NCI-H146 treated with DMSO at 0.1 percent for 48 hours (cell line): ENCODE results near the gene KERA.

Experiments used
- DNase-seq: peaks from one replicate; lab custom pipeline; 2025; ENCODE audit not compliant: unreplicated experiment; lab: John Stamatoyannopoulos, UW

The KERA gene

DNA sequence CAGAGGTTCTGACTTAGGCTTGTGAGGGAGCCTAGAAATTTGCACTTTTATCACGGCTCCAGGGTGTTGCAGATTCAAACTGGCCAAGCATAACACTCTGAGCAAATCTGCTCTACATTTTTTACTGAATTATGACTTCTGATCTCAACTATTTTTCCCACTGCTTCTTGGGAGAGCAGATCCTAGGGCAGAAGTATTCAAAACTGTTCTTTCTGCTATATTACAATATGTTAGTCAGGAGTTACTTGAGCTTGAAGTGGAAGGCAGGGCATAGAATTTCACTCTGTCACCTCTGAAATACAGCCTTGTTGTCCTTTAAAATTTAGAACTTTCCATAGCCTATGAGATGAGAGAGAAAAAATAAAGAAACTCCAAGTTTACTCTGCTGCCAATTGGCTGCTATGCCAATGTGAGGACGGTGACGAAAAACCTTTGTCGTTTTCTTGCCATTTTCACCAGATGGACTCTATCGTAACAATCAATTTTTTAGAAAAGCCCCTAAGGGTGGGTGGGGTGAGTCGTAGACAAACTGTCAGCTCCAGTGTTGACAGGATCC is 16.4 kb upstream of the KERA start:
- DNase-seq = no peak

DNA sequence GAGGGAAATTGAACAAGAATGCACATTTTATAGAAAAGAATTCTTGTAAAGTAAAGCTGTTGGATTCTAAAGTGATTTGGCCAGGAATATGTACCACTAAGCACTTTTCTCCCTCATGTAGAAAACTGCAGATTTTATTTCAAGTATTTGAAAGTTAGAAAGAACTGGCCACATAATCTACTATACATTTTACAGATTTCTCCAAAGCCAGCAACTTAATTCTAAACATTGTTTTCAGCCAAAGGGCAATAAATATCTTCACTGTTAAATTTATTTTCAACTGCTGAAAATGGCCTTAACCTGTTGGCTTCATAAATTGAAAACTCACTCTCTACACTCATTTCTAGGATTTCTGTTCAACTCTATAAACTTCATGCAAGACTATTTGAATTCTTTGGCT is 15.6 kb upstream of the KERA start:
- no peak for DNase-seq

DNA sequence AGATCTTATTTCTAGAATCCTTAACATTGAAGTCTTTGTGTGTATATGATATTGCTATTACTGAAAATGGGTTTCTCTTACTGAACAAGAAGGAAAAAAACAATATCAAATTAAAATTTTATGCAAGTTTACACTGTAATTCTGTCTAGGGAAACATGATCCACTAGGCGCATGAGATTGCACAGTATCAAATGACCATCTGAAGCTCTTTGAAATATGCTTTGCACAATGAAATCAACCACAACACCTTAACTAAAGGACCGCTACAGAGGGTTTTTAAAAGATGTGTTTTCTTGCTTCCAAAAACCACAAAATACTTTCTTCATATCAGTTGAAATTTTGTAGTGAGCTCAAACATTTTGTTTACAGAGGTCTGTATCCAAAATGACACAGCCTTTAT is 15.1 kb upstream of the KERA start:
- DNase-seq = no peak

DNA sequence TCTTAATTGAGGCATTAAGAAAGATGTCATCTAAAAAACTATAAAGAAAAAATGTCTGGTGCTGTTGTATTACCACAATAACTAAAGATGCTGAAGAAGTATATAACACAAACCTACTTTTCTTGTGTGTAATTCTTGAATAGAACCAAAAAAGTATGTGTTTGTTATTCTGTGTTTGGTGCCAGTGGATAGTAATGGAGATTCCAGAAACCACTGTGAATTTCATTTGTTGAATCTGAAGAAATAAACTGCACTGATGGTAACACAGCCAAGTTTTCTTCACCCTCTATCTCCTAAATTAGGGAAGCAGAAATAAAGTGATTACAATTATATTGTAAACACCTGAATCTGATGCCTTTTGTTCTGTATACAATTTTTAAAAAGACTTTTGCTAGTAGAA is 13.1 kb upstream of the KERA start:
- no peak for DNase-seq

DNA sequence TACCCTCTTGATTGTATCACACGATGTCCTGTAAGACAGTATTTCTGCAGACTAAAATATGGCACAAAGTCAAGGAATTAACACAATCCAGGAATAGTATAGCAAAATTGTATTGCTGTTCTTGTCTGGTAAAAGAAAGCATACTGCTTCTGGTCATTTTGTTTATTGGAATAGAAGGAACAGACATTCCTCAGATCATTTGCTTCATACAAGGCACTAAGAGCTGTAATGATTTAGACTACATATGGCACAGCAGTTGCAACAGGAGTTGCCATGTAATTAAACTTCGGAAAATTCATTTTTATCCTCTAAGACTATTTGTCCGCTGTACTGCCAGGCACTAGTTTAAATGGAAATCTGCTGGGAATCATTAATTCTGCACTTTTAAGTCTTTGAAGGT is 7.6 kb upstream of the KERA start:
- DNase-seq = no peak

DNA sequence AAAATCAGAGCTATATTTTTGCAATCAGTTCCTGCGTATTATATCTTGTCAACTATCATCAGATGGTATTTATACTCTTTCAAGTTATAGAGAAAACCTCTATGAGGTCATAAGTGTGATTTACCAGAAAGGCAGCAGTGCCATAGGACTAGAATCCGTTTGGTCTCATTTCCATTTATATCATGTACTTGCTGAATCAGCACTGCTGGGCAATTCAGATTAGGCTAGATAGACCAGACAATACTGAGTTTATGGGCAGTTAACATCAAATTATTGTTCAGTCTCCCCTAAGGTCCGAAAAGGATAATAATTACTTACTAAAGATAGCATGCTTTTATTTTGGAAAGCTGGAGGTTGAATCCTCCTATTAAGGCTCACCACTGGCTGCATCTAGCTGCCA is 6.8 kb upstream of the KERA start:
- no peak for DNase-seq

DNA sequence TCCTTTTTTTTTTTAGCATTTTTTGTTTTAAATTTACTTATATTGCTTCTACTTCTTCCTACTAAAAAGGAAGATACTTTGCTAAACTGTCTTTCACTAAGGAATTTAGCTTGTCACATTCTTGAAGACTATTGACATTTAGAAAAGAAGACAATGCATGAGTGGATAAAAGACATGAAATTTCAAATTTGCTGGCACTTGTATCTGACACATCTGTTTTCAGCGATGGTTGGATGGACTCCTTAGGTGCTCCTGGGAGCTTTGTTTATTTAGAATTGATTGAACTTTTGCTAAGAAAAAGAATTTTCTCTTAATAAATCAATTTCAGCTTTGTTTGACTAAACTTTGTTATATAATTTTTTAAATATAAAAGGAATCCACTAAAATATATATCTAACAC is 3.3 kb upstream of the KERA start:
- no peak for DNase-seq

DNA sequence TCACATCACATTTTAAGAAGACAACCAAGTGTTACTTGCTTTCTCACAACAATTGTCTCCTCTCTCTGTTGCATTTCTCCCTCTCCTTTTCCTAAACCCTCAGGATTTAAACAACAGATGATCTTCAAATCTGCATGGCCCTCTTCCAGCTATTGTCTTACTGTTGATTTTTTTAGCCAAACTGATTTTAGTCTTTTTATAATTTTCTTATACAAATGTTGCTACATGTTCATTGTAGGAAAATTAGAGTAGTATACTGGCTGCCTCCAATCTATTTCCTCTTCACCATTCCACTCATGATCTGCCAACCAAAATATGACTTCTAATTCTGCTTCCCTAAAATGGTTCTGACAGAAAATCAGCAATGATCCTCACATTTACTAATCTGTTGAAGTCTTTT is 1.4 kb upstream of the KERA start:
- DNase-seq = no peak

DNA sequence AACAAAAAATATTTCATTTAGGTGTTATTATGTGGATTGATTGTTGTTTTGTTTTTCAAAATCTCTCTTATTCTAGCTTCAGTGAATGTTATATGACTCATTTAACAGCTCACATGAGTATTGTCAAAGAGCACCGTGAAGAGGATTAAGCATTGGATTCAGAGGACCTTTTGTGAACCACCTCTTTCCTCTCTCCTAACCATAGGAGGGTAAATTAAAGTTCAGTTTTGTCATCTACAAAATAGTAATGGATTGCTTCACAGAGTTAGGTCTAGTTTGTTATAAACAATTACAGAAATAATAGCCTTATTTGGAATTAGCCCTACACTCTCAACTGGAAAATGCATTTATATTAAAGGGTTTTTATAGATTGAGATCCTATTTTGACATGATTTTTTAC is 962 bp upstream of the KERA start:
- DNase-seq = no peak

DNA sequence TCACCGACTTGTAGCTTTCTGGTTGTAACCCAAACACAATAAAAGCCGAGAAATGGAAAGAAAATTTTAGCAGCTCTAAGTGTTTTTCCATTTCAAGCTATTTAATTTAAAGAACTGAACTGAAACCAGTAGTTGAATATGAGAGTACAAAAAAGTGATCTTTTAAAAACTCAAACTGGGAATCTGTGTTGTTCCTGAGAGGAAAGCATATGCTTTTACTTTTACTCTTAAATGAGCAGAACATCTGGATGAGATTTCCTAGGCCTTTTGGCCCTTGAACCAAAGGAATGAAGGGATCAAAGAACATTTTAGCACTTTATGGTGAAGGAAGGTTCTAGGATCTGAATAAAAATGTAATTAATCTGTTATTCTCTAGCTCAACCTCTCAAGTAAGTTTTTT is 1.3 kb downstream of the KERA start:
- no peak for DNase-seq

DNA sequence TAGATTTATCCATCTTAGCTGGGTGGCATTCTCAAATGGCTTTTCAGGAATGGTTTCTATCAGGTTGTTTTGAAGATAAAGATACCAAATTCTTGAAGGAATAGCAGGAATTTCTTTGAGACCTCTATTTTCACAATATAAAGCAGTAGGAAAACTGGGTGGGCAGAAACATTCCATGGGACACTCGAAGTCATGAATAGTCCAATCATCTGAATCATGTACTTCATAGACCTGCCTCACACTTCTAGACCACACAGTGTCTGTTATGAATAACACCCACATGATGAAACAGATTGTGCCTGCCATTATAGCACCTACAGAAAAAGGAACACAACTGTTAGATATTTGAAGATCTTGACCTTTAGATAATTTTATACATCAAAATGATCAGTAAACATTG is 1.8 kb downstream of the KERA start:
- DNase-seq = no peak

DNA sequence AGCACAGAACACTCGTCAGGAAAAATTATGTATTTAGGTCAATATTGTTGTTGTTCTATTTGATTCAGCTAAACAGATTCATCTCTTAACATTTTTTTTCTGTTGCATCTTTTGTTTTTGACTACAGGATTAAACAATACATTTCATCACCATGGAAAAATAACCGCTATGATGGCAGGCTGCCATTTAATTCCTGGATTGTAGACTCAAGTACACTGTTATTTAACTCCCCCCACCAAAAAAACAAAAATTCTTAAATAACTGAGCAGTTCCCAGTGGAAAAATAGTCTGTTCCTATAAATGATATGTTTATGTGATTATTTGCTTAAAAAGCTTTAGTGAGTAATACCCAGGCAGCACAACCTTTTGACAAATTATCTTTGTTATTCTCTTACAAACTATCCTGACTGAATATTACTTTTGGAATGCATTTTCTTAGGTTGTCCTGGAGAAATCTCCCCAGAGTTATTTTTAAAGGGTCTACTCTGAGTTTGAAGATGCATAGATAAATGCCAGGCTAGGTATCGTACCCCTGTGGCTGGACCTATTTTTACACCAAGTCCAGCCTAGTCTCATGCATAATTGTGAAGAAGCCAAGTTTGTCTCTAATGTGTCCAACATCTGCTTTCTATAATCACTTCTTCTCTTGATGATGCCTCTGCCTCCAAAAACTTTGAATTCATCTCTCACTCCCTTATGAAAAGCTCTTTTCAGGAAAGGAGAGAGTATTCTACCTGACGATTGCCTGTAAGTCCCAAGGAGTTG is 3.7 kb downstream of the KERA start:
- no peak for DNase-seq

DNA sequence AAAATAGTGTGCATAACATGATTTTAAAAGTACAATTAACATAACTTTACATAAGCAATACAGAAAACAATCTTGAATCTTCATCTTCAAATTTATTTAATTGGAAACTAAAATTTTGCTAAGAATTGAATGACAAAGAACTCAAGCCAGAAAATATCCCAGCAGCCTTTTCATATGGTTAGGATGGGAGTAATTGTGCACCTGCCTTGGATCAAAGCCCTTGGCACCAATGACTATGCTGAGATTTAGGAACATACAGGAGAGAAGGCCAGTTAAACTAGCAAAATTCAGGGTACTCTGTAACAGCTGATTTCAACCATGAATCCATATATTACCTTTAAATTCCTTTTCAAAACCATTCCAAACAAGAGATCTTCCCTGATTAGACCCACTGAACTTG is 5.8 kb downstream of the KERA start:
- DNase-seq = no peak

DNA sequence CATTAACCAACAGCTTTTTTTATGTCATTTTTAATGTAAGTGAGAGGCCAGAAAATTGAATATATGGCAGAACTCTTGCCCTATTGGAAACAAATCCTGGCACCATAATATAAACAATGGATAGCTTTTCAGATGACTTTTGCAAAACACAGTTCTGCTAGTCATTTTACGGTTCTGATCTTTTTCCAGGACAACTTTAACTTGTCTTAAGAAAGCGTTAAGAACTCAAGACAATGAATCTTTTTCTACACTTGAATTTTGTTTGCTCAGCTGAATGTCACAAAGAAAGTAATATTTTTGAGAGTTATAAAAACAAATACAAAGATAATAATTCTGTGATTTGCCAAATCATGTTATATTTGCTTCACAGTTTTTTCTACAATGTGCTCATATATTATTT is 13.2 kb downstream of the KERA start:
- no peak for DNase-seq

DNA sequence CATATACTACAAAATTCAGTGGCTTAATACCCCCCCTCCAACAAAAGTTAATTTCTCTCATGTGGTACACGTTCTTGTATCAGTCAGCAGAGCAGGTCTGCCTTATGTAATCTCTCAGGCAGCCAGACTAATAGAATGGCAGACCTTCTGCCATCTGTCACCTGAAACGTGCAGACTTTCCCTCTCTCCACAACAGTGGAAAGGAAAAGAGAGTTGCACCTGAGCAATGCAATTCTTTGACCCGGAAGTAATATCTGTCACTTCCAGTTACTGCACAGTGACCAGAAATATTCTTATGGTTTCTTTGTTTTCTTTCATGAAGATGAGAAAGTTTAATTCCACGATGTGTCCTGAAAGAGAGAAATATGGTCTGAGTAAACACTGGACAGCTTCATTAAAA is 14.4 kb downstream of the KERA start:
- DNase-seq = no peak

DNA sequence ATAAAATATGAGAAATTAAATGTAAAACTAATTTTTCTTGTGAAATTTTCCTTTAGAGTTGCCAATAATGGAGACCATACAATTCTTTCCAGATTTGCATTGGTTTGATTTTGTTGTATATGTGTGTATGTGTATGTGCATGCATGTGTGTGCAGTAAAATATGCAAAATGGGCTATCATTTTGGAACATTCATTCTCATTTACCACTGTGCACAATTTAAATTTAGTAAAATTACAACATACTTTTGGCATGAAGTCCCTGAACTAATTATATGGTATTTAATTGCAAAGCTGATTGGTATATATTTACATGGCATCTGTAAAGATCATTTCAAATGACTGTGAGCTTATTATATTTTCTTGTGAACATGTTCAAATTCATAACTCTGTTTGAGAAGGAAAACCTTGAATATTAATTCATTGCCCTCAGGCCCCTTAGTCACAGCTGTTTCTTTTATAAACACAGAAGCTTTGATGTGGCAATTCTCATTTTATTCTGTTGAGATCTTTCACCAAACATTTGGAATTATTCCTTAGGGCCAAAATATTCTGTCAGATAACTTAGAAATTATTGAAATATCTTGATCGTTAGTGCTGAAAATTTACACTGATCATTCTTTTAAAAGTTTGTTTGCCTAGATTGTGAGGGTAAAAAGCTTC is 17.6 kb downstream of the KERA start:
- no peak for DNase-seq

DNA sequence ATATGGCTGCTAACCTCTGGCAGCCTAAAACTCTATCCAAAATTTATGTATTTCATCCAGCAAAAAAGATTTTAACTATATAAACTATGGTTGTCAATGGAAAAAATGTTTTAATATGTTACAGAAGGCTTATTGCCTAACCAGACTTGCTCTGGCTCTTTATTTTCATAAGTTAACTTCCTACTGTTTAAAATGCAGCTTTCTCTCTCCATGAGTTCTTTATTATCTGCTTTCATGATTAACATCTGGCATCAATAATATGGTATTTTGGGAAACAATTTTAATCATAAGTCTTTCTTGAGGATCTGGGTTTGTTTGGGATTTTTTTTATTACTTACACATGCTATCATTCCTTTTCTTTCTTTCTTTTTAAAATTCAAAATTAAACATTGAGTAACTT is 20.5 kb downstream of the KERA start:
- DNase-seq = no peak

DNA sequence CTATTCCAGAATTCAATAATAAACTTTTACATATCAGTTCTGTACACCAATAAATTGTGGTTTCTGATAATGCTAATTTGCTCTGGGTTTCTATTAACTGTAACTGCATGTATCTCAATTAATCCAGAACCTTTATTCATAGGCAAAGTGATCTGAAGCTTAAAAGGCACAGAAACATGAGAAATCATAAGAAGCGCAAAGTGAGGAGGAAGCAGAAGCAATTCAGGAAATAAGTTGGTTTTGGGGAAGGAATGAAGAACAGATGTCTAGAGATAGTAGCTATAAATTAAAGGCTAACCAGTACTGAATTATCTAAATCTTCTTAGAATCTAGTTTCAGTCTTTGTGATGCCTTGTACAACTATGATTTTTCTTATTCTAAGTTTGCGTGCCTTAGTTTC is 24.6 kb downstream of the KERA start:
- DNase-seq = no peak

DNA sequence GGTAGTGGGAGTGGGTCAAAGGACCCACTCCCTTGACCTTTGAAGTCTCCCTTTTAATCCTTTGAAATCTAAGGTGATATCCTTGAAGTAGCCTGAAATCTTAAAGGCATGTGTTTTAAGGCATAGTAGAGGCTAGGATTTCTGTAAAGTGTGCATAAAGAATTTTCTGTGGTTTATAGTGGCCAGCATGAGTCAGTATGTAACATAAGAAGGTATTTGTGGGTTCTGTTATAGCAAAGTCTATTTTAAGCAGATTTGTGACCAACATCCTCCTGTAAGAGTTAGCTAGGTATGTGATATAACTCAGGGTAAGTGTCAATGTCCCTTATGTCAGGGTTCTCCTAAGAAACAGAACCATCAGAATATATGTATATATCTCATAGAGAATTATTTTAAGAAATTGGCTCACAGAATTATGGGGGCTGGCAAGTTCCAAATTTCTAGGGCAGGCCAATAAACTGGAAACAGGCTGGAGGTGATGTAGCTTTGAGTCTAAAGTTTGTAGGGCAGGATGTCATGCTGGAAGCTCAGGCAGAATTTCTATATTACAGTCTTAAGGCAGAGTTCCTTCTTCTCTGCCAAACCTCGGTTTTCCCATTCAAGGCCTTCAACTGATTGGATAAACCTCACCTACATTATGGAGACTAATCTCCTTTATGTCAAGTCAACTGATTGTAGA is 34.4 kb downstream of the KERA start:
- DNase-seq = no peak

DNA sequence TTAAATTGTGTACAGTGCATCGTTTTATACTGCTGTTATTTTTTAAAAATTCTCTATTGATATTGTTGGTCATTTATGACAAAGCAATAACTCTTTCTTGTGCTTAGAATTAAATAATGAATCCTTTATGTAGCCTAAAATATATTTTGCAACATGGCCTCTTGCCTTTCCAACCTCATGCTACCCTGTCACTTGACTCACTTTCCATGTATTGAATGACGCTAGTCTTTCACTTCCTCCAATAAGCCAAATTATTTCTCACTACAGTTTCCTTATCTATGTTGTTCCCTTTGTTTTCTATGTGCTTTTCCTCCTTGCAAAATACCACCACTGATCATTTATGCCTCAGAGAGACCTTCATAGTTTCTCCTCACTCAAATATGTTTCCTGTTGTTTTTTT is 36.7 kb downstream of the KERA start:
- no peak for DNase-seq

DNA sequence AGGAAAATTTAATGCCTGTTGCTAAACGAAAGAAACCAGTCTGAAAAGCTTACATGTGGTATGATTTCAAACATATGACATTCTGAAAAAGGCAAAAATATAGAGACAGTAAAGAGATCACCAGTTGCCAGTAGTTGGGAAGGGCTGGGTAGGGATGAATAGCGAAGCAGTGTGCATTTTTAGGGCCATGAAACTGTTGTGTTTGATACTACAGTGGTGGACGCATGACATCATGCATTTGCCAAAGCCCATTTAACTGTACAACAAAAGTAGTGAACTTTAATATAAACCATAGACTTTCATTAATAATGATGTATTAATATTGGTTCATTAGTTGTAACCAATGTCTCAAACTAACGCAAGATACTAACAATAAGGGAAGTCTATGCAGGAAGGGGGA is 38.4 kb downstream of the KERA start:
- DNase-seq = no peak
